Ovary (tissue), 9 donors: ENCODE data around the gene HIPK3. TPM values are rescaled to one million over a fixed set of nuclear protein-coding genes. Genes with fewer than 3 reads are reported as not detected.
"Not testable (repeated sequence)": the region's sequence is repeated elsewhere in the genome, so short reads cannot be mapped to it uniquely, and the experiment has no call there.

Source experiments
- DNase-seq, 5 donors: peaks; one replicate each; pipeline ENCODE4 v3.0.0-alpha.2; 2019 to 2020
- H3K27ac ChIP-seq, 2 donors: fragments of 200-600 bp; one replicate each; pipeline versions ENCODE4 v1.5.1 to v1.8.0; 2019 to 2022
- H3K27me3 ChIP-seq: fragments of 200-600 bp; one replicate; pipeline ENCODE4 v1.8.0; 2022
- H3K36me3 ChIP-seq: fragments of 200-600 bp; sonication (generic); one replicate; pipeline ENCODE4 v1.5.1; 2019
- H3K4me1 ChIP-seq: one replicate; pipeline ENCODE4 v1.8.1; 2013; ENCODE audit warnings: mild to moderate bottlenecking, moderate library complexity; ENCODE audit not compliant: insufficient read depth
- H3K4me3 ChIP-seq: fragments of 200-600 bp; sonication (generic); one replicate; pipeline ENCODE4 v1.5.1; 2017
- H3K9me3 ChIP-seq, 2 donors: fragments of 200-600 bp in 1 of 2; sonication (generic) in 1 of 2; one replicate each; pipeline versions ENCODE4 v1.5.1 to v1.8.1; 2013 to 2019; ENCODE audit warnings: mild to moderate bottlenecking in 1 of 2, moderate library complexity in 1 of 2
- CTCF ChIP-seq, 3 donors: fragments of 450-650 bp in 2 of 3; fragments of 200-600 bp in 1 of 3; IDR thresholded peaks; one replicate each; pipeline versions ENCODE4 v1.5.1 to v1.8.0; 2016 to 2022; ENCODE audit warnings: antibody characterized with exemption in 3 of 3, mild to moderate bottlenecking in 1 of 3
- EP300 ChIP-seq: sonication (generic); formaldehyde crosslinking; IDR thresholded peaks from one replicate; pipeline ENCODE4 v1.6.1; 2017; ENCODE audit warnings: antibody characterized with exemption
- POLR2A ChIP-seq: fragments of 450-650 bp; IDR thresholded peaks from one replicate; pipeline ENCODE4 v1.6.1; 2017; ENCODE audit warnings: antibody characterized with exemption, mild to moderate bottlenecking, moderate library complexity
- WGBS, 3 donors: extraction: QIAGEN DNeasy Blood & Tissue Kit in 1 of 3; methylation state at CpG; one replicate each; pipeline versions ENCODE4 v1.1.5 to v1.1.7; 2013 to 2017; 5-methylcytosine and 5-hydroxymethylcytosine counted together
- intact Hi-C, 4 donors: fragments of 100-400 bp; cut with DNase I; formaldehyde crosslinking; loops; one replicate each; pipeline versions ENCODE4 v1.11.0 to v1.15.1; 2022 to 2023
- polyA plus RNA-seq, 2 donors: library from polyadenylated mRNA; stranded (reverse); fragments of 200-250 nt in 1 of 2; fragments of 350-450 nt in 1 of 2; fragmentation: Illumina TruSeq in 1 of 2; extraction: RNeasy Lipid Tissue Mini Kit (QIAGEN cat#74804) in 1 of 2; gene quantifications; one replicate each; pipeline ENCODE4 v1.2.3, GENCODE V29; 2013 to 2014
- total RNA-seq, 7 donors: library from RNA; depleted of rRNA in 2 of 7; stranded (reverse); fragments of >200 nt in 2 of 7; fragmentation: NEBNext Ultra II Directional in 3 of 7; extraction: Animal tissue kit (Norgen Biotek cat#: 25700) in 3 of 7; gene quantifications; one replicate each; pipeline versions ENCODE4 v1.1.0 to v1.2.4, GENCODE V29; 2016 to 2023
- donor health status: DM: no; HTN: no; CAD: no; lungs with moderate emphysema.
- donor health status: DM: no; HTN: no; CAD: no.
- donor health status: Bipolar disorder and iron deficiency.
- donor health status: DM: yes; HTN: yes; CAD: no.
- donor health status: DM: no; HTN: no; CAD: no.
- donor health status: DM: yes; HTN: yes; CAD: no.

The HIPK3 gene
- total and polyA plus RNA-seq, 9 donors: 28.0 to 252 (median 178) TPM

GRCh38 chr11:33292311-33292710 is 35.1 kb downstream of the HIPK3 start:
- H3K27ac ChIP-seq: no peak overlapping the region

DNA sequence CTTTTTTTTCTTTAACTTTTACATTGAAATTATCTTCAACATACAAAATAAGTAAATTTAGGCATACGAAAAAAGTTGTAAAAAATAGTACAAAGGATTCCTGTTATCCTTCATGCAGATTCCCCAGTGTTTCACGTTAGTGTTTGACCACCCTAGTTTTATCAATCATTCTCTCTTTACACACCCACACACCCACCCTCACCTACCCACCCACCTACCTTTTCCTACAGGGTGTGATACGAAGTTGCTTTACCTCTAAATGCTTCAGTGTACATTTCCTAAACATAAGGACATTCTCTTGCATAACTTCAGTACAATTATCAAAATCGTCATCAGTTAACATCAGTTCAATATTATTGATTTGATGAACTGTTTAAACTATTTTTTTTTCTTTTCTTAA is 37.0 kb downstream of the HIPK3 start:
- no peak overlapping the region for H3K4me3 ChIP-seq
- no peak for DNase-seq
- no peaks in the 10 kb centered on the region for H3K9me3 ChIP-seq
- WGBS, 3 donors: 84 to 87% (median 85%) methylated on average over 4 of the region's 4 CpGs
- H3K27ac ChIP-seq: no peak overlapping the region
- no peak for TF ChIP-seq EP300
- TF ChIP-seq CTCF (IDR thresholded peaks at IDR 0.05): no peak
- no peak for TF ChIP-seq POLR2A
- peaks cover 5% of the 10 kb centered on the region for H3K4me1 ChIP-seq
- no peaks in the 10 kb centered on the region for H3K27me3 ChIP-seq
- H3K36me3 ChIP-seq: no peaks in the 10 kb centered on the region
- intact Hi-C loops: no loop called here

More at GRCh38 chr11:33292311-33292710, 35.1 kb downstream of the HIPK3 start:
- intact Hi-C loops: no loop called here
- no peaks in the 10 kb centered on the region for H3K27me3 ChIP-seq
- no peaks in the 10 kb centered on the region for H3K36me3 ChIP-seq
- DNase-seq: no peak
- 79 to 91% (median 85%) methylated on average over 2 of the region's 2 CpGs for WGBS, 3 donors
- peaks cover 5% of the 10 kb centered on the region for H3K4me1 ChIP-seq
- H3K4me3 ChIP-seq: no peak overlapping the region
- no peak for TF ChIP-seq EP300
- TF ChIP-seq CTCF (IDR thresholded peaks at IDR 0.05): no peak
- TF ChIP-seq POLR2A: no peak
- H3K9me3 ChIP-seq: no peaks in the 10 kb centered on the region

DNA sequence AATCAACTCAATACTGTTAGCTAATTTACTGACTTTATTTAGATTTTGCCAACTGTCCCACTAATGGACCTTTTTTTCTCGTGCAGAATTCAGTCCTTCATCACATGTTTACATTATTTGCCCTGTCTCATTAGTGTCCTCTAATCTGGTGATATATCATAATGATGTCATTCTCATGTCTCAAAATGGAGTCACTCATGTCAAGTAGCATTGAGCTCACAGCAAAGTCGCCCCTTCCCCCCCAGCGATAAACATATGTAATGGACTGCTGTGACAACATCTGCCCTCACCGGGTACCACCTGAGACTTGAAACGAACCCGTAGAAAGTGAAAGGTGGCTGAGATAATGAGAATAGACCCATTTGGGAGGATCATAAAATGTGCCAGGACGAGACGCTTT is 37.6 kb downstream of the HIPK3 start:
- Histone ChIP-seq H3K4me1 (peaks cover 5% of the 10 kb centered on the region), H3K27me3 (no peaks in the 10 kb centered on the region), H3K4me3 (no peak overlapping the region), H3K36me3 (no peaks in the 10 kb centered on the region), H3K27ac (no peak overlapping the region), H3K9me3 (no peaks in the 10 kb centered on the region)
- intact Hi-C loops: no loop called here
- WGBS, 3 donors: 90 to 95% (median 94%) methylated on average over 8 of the region's 8 CpGs
- no peak for DNase-seq
- TF ChIP-seq CTCF (IDR thresholded peaks at IDR 0.05) (no peak), POLR2A (no peak), EP300 (no peak)

GRCh38 chr11:33296695-33297094 is 39.5 kb downstream of the HIPK3 start:
- WGBS, 3 donors: 91 to 94% (median 93%) methylated on average over 5 of the region's 5 CpGs
- no peaks in the 10 kb centered on the region for H3K9me3 ChIP-seq
- intact Hi-C loops: no loop called here
- no peak overlapping the region for H3K27ac ChIP-seq
- H3K27me3 ChIP-seq: no peaks in the 10 kb centered on the region
- H3K4me3 ChIP-seq: no peak overlapping the region
- TF ChIP-seq EP300 (no peak), POLR2A (no peak), CTCF (IDR thresholded peaks at IDR 0.05) (no peak)
- peaks cover 7% of the 10 kb centered on the region for H3K4me1 ChIP-seq
- no peak for DNase-seq
- no peaks in the 10 kb centered on the region for H3K36me3 ChIP-seq

- Histone ChIP-seq H3K4me1 (peaks cover 8% of the 10 kb centered on the region), H3K27ac (no peak overlapping the region), H3K27me3 (no peaks in the 10 kb centered on the region), H3K4me3 (no peak overlapping the region), H3K9me3 (no peaks in the 10 kb centered on the region), H3K36me3 (no peaks in the 10 kb centered on the region)
- WGBS, 3 donors: 86 to 88% (median 86%) methylated on average over 4 of the region's 4 CpGs
- TF ChIP-seq CTCF (IDR thresholded peaks at IDR 0.05) (no peak), EP300 (no peak), POLR2A (no peak)
- intact Hi-C loops: no loop called here
- no peak for DNase-seq
Measured at GRCh38 chr11:33303541-33303940, 46.4 kb downstream of the HIPK3 start.

DNA sequence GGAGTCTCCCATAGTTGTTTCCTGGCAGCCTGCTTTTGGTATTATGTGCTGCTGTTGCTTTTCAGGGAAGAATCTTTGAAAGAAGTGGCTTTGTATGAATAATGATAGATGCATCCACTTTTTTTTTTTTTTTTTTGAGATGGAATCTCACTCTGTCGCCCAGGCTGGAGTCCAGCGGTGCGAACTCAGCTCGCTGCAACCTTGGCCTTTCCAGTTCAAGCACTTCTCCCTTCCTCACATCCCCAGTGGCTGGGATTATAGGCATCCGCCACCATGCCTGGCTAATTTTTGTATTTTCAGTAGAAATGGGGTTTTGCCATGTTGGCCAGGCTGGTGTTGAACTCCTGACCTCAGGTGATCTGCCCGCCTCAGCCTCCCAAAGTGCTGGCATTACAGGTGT is 49.6 kb downstream of the HIPK3 start:
- H3K27me3 ChIP-seq, H3K9me3 ChIP-seq, DNase-seq, H3K4me1 ChIP-seq, intact Hi-C loops, H3K27ac ChIP-seq, H3K4me3 ChIP-seq, H3K36me3 ChIP-seq: not testable (repeated sequence)
- 90 to 95% (median 91%) methylated on average over 6 of the region's 6 CpGs for WGBS, 3 donors
